Camera-type eye (tissue), 1 donor: ENCODE measurements around the gene CGNL1. TPM values are rescaled to one million over a fixed set of nuclear protein-coding genes. Genes with fewer than 3 reads are reported as not detected.

Experiments
- total RNA-seq: library from RNA; depleted of rRNA; stranded (reverse); fragments of >200 nt; gene quantifications from one replicate; pipeline ENCODE4 v1.2.3, GENCODE V29; 2014

Gene CGNL1, protein sequence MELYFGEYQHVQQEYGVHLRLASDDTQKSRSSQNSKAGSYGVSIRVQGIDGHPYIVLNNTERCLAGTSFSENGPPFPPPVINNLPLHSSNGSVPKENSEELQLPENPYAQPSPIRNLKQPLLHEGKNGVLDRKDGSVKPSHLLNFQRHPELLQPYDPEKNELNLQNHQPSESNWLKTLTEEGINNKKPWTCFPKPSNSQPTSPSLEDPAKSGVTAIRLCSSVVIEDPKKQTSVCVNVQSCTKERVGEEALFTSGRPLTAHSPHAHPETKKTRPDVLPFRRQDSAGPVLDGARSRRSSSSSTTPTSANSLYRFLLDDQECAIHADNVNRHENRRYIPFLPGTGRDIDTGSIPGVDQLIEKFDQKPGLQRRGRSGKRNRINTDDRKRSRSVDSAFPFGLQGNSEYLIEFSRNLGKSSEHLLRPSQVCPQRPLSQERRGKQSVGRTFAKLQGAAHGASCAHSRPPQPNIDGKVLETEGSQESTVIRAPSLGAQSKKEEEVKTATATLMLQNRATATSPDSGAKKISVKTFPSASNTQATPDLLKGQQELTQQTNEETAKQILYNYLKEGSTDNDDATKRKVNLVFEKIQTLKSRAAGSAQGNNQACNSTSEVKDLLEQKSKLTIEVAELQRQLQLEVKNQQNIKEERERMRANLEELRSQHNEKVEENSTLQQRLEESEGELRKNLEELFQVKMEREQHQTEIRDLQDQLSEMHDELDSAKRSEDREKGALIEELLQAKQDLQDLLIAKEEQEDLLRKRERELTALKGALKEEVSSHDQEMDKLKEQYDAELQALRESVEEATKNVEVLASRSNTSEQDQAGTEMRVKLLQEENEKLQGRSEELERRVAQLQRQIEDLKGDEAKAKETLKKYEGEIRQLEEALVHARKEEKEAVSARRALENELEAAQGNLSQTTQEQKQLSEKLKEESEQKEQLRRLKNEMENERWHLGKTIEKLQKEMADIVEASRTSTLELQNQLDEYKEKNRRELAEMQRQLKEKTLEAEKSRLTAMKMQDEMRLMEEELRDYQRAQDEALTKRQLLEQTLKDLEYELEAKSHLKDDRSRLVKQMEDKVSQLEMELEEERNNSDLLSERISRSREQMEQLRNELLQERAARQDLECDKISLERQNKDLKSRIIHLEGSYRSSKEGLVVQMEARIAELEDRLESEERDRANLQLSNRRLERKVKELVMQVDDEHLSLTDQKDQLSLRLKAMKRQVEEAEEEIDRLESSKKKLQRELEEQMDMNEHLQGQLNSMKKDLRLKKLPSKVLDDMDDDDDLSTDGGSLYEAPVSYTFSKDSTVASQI
- total RNA-seq, result 41.4 TPM

DNA sequence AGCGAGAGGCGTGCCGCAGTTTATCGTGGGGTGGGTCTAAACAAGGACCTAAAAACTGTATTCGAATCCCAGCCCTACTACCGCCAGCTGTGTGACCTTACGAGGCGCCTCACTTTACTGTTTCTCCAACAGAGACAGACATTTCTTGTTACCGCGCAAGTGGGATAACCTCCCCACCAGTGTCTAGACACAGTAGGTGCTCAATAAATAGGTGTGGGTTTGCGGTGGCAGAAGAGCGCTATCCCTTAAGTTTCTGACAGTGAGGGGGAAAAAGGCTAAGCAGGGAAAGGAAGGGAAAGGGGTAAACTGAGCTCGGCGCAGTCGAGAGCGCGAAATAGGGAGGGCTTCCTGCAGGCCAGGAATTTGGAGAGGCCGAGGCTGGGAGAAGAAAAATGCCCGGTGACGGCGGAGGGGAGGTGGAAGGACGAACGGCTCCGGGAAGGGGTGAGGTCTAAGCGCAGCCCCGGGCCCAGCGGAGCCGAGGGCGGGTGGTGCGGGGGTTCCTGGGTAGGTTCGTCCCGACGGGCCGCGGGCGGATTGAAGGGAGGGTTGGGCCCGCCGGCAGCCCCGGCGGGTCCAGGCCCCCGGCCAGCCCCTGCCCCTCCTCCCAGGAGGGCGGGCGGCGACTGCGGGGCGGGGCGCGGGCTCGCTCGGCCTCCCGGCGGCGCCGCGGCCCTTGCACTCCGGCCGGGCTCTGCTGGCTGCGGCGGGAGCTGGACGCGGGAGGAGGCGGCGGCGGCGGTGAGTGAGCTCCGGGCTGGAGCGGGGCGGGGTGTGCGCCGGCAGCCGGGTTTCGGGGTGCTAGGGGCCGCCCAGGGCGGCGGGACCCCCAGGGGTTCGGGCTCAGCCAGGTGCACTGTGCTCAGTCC is at the start of gene CGNL1:
CGNL1 (plus strand) TSS at position 679 of the 869 bp plus-strand sequence. CDS start 61,495 bp downstream, outside the sequence.

DNA sequence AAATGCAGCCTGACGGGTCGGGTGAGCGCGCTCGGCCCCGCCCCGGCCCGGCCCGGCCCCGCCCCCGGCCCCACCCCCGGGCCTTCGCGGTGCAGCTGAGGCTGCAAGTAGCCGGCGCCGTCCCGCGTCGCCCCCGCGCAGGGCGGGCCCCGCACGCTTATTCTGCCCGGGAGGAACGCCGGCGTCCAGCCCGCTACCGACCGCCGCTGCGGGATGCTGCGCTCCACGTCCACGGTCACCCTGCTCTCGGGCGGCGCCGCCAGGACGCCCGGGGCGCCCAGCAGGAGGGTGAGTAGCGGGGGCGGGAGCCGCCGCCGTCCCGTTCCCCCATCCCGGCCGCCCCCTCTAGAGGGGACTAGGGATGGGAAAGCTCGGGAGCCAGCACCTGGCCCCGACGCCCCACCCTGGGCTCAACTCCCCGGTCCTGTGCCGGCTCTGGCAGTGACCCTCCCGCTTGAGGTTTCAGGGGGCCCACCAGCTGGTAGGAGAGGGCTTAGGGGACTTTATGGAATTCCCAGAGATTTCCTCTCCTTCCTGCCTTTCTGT is 215.6 kb downstream of the CGNL1 start, which contains the start of gene MYZAP:
MYZAP (plus strand) TSS at position 83 of the 546 bp plus-strand sequence; CDS start at position 214, 131 bp downstream.

Other genes with a start within 250 kb of the CGNL1 start
- gene MYZAP, start 215.4 kb downstream of the CGNL1 start, total RNA-seq, result 2.9 TPM